Neural cell (in vitro differentiated cells): ENCODE results near the gene VANGL1. TPM values are rescaled to one million over a fixed set of nuclear protein-coding genes. Genes with fewer than 3 reads are reported as not detected.

Experiments used
- H2AFZ ChIP-seq: fragments of 200-600, 300-800 bp; sonication (generic), shearing (Covaris generic); 2 replicates; pipeline ENCODE4 v1.6.0; 2014; ENCODE audit warnings: low read depth, mild to moderate bottlenecking, antibody characterized with exemption, low read length, moderate library complexity
- H3F3A ChIP-seq: fragments of 200-600 bp; shearing (Covaris generic); 2 replicates; pipeline ENCODE4 v1.6.1; 2016; ENCODE audit warnings: mild to moderate bottlenecking, moderate library complexity, mixed read lengths, antibody characterized with exemption, low read length; ENCODE audit not compliant: insufficient read depth, poor library complexity, severe bottlenecking
- H3K27ac ChIP-seq: fragments of 200-600, 300-800 bp; sonication (generic), shearing (Covaris generic); 2 replicates; pipeline ENCODE4 v1.5.1; 2014; ENCODE audit warnings: mild to moderate bottlenecking, low read length, moderate library complexity
- H3K27me3 ChIP-seq: fragments of 300-800, 200-600 bp; sonication (generic), shearing (Covaris generic); 2 replicates; pipeline ENCODE4 v1.6.0; 2014; ENCODE audit warnings: mild to moderate bottlenecking, low read depth, low read length, moderate library complexity; ENCODE audit not compliant: insufficient read depth
- H3K36me3 ChIP-seq: fragments of 300-800, 200-600 bp; sonication (generic), shearing (Covaris generic); 2 replicates; pipeline ENCODE4 v1.5.1; 2014; ENCODE audit warnings: mild to moderate bottlenecking, antibody characterized with exemption, low read length, moderate library complexity; ENCODE audit not compliant: insufficient read depth
- H3K4me2 ChIP-seq: fragments of 300-800, 200-600 bp; sonication (generic), shearing (Covaris generic); 2 replicates; pipeline ENCODE4 v1.6.0; 2014; ENCODE audit warnings: mild to moderate bottlenecking, low read length
- H3K4me3 ChIP-seq: fragments of 300-800, 200-600 bp; sonication (generic), shearing (Covaris generic); 2 replicates; pipeline ENCODE4 v1.5.1; 2014; ENCODE audit warnings: mild to moderate bottlenecking, low read length, moderate library complexity
- H3K79me2 ChIP-seq: fragments of 200-600 bp; shearing (Covaris generic); replicated peaks from 2 replicates; pipeline ENCODE4 v1.6.0; 2014; ENCODE audit warnings: mild to moderate bottlenecking, low read length, moderate library complexity; ENCODE audit not compliant: insufficient read depth
- H3K9ac ChIP-seq: fragments of 300-800, 200-600 bp; sonication (generic), shearing (Covaris generic); 2 replicates; pipeline ENCODE4 v1.6.1; 2016; ENCODE audit warnings: mild to moderate bottlenecking, low read length, mixed read lengths
- H3K9me2 ChIP-seq: fragments of 200-600 bp; shearing (Covaris generic); 2 replicates; pipeline ENCODE4 v1.6.1; 2016; ENCODE audit warnings: mild to moderate bottlenecking, low read length, mixed read lengths; ENCODE audit not compliant: insufficient read depth
- H3K9me3 ChIP-seq: fragments of 200-600, 300-800 bp; sonication (generic), shearing (Covaris generic); 2 replicates; pipeline ENCODE4 v1.6.1; 2016; ENCODE audit warnings: mild to moderate bottlenecking, mixed run types, low read length, moderate library complexity, mixed read lengths
- H4K20me1 ChIP-seq: fragments of 200-600 bp; shearing (Covaris generic); 2 replicates; pipeline ENCODE4 v1.6.1; 2016; ENCODE audit warnings: mild to moderate bottlenecking, mixed run types; ENCODE audit not compliant: insufficient read depth
- EP300 ChIP-seq: fragments of 450-650 bp; conservative IDR thresholded peaks from 2 replicates; pipeline ENCODE4 v1.6.1; 2014; ENCODE audit warnings: antibody characterized with exemption, mild to moderate bottlenecking, moderate library complexity; ENCODE audit not compliant: poor library complexity, severe bottlenecking
- EZH2 ChIP-seq: fragments of 200-600, 300-800 bp; shearing (Covaris generic), sonication (generic); IDR thresholded peaks from 2 replicates; pipeline ENCODE4 v1.6.1; 2014; ENCODE audit warnings: antibody characterized with exemption, low read length, borderline replicate concordance, mild to moderate bottlenecking; ENCODE audit not compliant: insufficient read depth, poor library complexity, severe bottlenecking
- MXI1 ChIP-seq: fragments of 450-650 bp; conservative IDR thresholded peaks from 2 replicates; pipeline ENCODE4 v1.6.1; 2014; ENCODE audit warnings: antibody characterized with exemption, mild to moderate bottlenecking; ENCODE audit not compliant: poor library complexity, severe bottlenecking
- POLR2AphosphoS5 ChIP-seq: IDR thresholded peaks from 2 replicates; pipeline ENCODE4 v1.6.1; 2012
- RAD21 ChIP-seq: fragments of 450-650 bp; conservative IDR thresholded peaks from 2 replicates; pipeline ENCODE4 v1.6.1; 2014; ENCODE audit warnings: antibody characterized with exemption, mild to moderate bottlenecking, moderate library complexity
- SMC3 ChIP-seq: fragments of 450-650 bp; conservative IDR thresholded peaks from 2 replicates; pipeline ENCODE4 v1.6.1; 2014; ENCODE audit warnings: antibody characterized with exemption, mild to moderate bottlenecking, moderate library complexity; ENCODE audit not compliant: poor library complexity
- TAF1 ChIP-seq: IDR thresholded peaks from 2 replicates; pipeline ENCODE4 v1.6.1; 2012; ENCODE audit warnings: low read depth
- polyA plus RNA-seq: library from polyadenylated mRNA; depleted of rRNA; stranded (reverse); fragments of >200 nt; gene quantifications from 2 replicates; pipeline ENCODE4 v1.2.3, GENCODE V29; 2014
- TF ChIP-seq, protein P1 (sequence below): IDR thresholded peaks from 2 replicates; pipeline ENCODE4 v1.6.1; 2012; ENCODE audit warnings: borderline replicate concordance
- TF ChIP-seq, protein P2 (sequence below): fragments of 450-650 bp; IDR thresholded peaks from 2 replicates; pipeline ENCODE4 v1.5.1; 2014; ENCODE audit warnings: antibody characterized with exemption, mild to moderate bottlenecking, moderate library complexity; ENCODE audit not compliant: poor library complexity, severe bottlenecking

Gene VANGL1
- polyA plus RNA-seq, 1 donor from 2014 or later, result 0.53 TPM

DNA sequence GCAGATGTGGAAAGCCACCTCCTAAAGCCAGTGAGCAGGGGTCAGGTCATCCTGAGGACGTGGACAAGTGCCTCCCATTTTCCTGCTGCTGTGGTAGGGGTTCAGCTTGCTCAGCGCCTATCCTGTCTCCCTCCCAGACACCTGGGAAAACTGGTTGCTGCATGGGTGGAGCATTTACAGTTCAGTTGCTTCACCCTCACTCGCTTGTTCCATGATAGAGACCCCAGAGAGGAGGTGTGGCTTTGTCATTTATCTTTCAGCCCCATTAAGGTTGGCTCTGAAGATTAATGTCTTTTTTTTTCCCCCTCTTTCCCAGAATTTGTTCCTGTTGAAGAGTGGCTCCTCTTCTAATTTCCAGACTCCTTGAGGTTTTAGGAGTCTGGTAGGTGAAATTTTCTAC, 9.2 kb downstream of the VANGL1 start:
- H3K27ac ChIP-seq, result no peak overlapping the region
- H3K36me3 ChIP-seq, result no peaks in the 10 kb centered on the region
- no peak overlapping the region for H3K4me2 ChIP-seq
- no peak for TF ChIP-seq TAF1
- no peak for TF ChIP-seq RAD21
- TF ChIP-seq EP300, result no peak
- no peak for TF ChIP-seq MXI1
- TF ChIP-seq, protein P1, sequence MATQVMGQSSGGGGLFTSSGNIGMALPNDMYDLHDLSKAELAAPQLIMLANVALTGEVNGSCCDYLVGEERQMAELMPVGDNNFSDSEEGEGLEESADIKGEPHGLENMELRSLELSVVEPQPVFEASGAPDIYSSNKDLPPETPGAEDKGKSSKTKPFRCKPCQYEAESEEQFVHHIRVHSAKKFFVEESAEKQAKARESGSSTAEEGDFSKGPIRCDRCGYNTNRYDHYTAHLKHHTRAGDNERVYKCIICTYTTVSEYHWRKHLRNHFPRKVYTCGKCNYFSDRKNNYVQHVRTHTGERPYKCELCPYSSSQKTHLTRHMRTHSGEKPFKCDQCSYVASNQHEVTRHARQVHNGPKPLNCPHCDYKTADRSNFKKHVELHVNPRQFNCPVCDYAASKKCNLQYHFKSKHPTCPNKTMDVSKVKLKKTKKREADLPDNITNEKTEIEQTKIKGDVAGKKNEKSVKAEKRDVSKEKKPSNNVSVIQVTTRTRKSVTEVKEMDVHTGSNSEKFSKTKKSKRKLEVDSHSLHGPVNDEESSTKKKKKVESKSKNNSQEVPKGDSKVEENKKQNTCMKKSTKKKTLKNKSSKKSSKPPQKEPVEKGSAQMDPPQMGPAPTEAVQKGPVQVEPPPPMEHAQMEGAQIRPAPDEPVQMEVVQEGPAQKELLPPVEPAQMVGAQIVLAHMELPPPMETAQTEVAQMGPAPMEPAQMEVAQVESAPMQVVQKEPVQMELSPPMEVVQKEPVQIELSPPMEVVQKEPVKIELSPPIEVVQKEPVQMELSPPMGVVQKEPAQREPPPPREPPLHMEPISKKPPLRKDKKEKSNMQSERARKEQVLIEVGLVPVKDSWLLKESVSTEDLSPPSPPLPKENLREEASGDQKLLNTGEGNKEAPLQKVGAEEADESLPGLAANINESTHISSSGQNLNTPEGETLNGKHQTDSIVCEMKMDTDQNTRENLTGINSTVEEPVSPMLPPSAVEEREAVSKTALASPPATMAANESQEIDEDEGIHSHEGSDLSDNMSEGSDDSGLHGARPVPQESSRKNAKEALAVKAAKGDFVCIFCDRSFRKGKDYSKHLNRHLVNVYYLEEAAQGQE, result no peak
- no peak for TF ChIP-seq SMC3
- no peak for TF ChIP-seq POLR2AphosphoS5
- no peak for TF ChIP-seq EZH2
- TF ChIP-seq, protein P2, sequence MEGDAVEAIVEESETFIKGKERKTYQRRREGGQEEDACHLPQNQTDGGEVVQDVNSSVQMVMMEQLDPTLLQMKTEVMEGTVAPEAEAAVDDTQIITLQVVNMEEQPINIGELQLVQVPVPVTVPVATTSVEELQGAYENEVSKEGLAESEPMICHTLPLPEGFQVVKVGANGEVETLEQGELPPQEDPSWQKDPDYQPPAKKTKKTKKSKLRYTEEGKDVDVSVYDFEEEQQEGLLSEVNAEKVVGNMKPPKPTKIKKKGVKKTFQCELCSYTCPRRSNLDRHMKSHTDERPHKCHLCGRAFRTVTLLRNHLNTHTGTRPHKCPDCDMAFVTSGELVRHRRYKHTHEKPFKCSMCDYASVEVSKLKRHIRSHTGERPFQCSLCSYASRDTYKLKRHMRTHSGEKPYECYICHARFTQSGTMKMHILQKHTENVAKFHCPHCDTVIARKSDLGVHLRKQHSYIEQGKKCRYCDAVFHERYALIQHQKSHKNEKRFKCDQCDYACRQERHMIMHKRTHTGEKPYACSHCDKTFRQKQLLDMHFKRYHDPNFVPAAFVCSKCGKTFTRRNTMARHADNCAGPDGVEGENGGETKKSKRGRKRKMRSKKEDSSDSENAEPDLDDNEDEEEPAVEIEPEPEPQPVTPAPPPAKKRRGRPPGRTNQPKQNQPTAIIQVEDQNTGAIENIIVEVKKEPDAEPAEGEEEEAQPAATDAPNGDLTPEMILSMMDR, result no peak
- no peak overlapping the region for H3K9ac ChIP-seq
- no peaks in the 10 kb centered on the region for H3F3A ChIP-seq
- no peak overlapping the region for H3K4me3 ChIP-seq
- no peaks in the 10 kb centered on the region for H3K79me2 ChIP-seq
- no peaks in the 10 kb centered on the region for H3K9me3 ChIP-seq
- H4K20me1 ChIP-seq, result no peaks in the 10 kb centered on the region
- no peaks in the 10 kb centered on the region for H3K27me3 ChIP-seq
- no peaks in the 10 kb centered on the region for H3K9me2 ChIP-seq
- H2AFZ ChIP-seq, result no peak overlapping the region

DNA sequence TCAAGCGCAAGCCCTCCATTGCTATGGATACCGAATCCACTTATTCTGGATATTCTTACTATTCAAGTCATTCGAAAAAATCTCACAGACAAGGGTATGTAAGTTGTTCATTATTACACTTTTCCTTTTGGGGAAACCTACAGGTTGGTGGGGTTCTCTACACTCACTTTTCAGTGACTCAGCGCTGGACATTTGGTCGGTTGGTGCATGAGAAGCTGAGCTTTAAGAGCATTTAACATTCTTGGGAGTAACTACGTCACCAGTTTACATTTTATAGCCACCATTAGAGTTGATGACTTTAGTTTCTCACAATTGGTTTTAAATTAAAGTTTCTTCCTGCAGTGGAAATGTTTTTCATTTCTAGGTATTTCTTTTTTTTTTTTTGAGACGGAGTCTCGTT, 9.6 kb downstream of the VANGL1 start:
- no peaks in the 10 kb centered on the region for H3F3A ChIP-seq
- H3K4me3 ChIP-seq, result no peak overlapping the region
- H3K9me2 ChIP-seq, result no peaks in the 10 kb centered on the region
- no peak overlapping the region for H3K27ac ChIP-seq
- H3K79me2 ChIP-seq, result no peaks in the 10 kb centered on the region
- H3K9me3 ChIP-seq, result no peaks in the 10 kb centered on the region
- H4K20me1 ChIP-seq, result no peaks in the 10 kb centered on the region
- no peaks in the 10 kb centered on the region for H3K36me3 ChIP-seq
- no peak overlapping the region for H3K4me2 ChIP-seq
- no peaks in the 10 kb centered on the region for H3K27me3 ChIP-seq
- no peak overlapping the region for H2AFZ ChIP-seq
- no peak overlapping the region for H3K9ac ChIP-seq
- TF ChIP-seq, protein P2, result no peak
- TF ChIP-seq EZH2 (no peak), SMC3 (no peak), RAD21 (no peak), EP300 (no peak), TAF1 (no peak), MXI1 (no peak), POLR2AphosphoS5 (no peak)
- TF ChIP-seq, protein P1, result no peak
